GM12874 (cell line): ENCODE measurements around the gene GALT.

Experiments
- TF ChIP-seq, protein P1 (sequence below): IDR thresholded peaks from 2 replicates; pipeline ENCODE4 v1.5.1; 2011; ENCODE audit warnings: low read depth, mild to moderate bottlenecking, control low read depth, low read length, moderate library complexity; ENCODE audit not compliant: insufficient read depth

The GALT gene

DNA sequence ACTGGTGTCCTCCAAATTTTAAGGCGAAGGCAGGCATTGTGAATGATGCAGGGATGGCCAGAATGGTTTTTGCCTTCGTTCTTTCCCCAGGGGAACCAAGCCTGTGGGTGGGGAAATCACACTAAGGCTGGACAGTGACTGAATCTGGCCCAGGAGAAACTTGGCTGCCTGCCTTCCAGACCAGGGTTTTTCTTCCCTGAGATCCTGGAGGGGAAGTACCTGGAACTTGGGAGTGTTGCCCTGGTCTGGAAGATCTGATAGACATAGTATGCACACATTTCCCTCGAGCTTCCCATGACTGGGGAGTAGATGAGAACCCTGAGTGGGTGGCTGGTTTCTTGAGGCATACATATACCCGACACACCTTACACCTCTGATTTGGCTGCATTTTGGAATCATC is 4.8 kb downstream of the GALT start:
- TF ChIP-seq, protein P1, sequence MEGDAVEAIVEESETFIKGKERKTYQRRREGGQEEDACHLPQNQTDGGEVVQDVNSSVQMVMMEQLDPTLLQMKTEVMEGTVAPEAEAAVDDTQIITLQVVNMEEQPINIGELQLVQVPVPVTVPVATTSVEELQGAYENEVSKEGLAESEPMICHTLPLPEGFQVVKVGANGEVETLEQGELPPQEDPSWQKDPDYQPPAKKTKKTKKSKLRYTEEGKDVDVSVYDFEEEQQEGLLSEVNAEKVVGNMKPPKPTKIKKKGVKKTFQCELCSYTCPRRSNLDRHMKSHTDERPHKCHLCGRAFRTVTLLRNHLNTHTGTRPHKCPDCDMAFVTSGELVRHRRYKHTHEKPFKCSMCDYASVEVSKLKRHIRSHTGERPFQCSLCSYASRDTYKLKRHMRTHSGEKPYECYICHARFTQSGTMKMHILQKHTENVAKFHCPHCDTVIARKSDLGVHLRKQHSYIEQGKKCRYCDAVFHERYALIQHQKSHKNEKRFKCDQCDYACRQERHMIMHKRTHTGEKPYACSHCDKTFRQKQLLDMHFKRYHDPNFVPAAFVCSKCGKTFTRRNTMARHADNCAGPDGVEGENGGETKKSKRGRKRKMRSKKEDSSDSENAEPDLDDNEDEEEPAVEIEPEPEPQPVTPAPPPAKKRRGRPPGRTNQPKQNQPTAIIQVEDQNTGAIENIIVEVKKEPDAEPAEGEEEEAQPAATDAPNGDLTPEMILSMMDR: no peak

DNA sequence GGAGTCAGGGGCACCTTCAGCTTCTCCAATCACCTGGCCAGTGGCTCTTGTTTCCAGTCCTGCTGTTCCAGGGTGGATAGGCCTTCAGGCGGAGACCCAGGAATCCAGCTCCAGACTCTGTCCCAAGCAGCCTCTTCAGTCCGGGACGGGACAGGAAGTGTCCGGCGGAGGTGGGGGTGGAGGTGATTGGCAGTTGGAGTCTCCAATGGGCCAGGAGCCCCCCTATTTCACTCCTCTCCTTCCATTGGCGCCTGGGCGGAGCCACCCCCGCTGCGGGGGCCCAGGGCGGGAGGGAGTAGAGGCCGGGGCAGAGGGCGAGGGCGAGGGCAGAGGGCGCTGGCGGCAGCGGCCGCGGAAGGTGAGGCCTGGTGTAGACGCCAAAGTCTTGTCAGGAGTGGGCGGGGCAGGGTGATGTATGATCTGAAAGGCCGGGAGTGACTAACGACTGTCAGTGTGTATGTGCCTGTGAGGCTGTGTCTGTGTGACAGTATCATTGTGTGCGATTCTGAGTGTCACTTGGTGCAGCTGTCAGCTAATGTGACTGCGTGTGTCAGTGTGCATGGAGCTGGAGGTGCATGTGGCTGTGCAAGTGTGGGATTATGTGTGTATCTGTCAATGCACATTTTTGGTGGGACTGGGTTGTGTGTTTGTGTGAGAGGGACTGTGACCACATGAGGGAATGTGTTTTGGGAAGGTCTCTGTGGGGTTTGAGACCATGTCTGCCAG is 5.6 kb downstream of the GALT start, which contains the start of gene IL11RA:
TSS of gene IL11RA (plus strand) at position 310 of the 726 bp plus-strand sequence. CDS start 3,033 bp downstream, outside the sequence.
- TF ChIP-seq, protein P1: no peak

DNA sequence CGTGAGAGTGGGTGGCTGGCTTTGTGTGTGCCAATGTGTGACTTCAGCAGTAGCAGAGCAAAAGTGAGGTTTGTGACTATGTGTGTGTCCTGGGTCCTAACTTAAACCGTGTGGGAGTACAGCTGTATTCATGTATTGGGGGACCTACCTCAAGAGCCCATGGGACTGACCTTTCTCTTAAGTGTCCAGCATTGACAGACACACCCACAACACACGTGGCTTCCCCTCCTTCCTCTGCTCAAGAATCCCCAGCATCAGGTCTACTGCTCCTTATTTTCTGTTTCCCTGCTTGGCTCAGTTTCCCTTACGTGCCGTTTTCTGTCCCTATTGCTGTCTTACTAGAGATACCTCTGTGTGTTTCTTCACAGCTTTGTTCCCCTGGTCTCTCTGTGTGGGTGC is 6.1 kb downstream of the GALT start:
- TF ChIP-seq, protein P1: no peak

DNA sequence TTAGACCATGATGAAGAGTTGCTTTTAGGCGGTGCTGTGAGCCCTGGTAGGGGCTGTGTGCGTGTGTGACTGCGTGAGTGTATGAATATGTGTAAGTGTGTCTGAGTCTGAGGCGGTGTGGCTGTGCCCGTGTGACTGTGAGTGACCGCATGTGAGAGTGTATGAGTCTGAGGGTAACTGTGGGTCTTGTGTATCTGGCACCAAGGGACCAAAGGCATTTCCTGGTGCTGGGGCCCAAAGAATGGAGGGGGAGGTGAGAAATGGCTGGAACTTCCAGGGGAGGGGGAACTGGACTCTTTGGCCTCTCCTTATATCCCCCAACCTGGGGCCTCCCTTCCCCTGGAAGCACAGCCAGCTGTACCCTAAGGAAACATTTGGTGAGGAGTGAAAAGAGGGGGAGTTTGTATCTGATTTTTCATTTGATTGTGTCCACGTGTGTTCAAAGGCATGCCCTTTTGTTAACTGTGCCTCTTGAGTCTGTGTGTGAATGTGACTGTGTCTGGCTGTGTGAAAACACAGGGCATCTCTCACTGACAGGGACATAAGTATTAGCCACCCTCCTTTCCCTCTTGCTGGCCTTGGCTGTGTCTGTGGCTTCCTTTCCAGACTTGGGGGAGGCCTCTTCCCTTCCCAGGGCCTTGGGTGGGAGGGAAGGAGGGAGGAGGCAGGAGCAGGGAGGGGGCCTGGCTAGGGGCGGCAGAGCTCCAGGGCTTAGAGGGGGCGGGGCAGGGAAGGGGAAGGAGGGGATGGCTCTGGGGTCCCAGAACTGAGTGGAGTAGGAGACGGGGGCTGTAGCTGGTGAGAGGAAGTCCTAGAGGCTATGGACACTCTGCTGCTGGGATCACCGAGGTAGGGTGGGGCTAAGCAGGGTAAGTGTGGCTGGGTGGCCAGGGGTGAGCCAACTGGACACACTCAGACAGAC is 6.9 kb downstream of the GALT start:
- TF ChIP-seq, protein P1: no peak

DNA sequence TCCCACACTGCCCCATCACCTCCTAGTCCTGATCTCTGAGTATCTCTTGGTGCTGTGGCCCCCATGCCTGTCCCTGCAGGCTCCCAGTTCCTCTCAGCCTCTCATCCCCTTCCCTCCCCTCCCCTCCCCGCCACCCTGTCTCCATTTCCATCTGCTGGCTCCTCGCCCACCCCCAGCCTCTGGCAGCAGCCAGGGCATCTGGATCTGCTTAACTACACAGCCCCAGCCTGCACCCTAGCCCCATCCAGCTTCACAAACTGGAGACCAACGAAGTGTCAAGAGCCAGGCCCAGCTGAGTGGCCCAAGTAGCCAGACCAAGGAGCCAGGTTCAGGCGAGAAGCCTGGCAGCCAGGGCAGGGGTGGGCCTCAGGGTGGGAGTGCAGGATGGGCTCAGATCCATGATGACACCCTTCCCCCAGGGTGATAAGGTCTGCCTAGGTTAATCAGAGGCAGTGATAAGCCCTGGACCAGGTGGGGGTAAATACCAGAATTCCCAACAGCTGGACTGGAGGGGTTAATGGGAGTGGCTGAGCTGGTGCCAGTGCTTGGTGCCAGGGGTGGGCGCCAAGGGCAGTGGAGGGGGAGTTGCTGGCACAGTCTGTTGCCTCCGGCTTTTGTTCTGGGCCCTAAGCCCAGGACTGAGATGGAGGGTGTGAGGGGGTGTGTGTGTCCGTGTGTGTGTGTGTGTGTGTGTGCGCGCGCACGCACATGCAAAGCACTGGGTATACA is 8.0 kb downstream of the GALT start:
- TF ChIP-seq, protein P1: no peak

DNA sequence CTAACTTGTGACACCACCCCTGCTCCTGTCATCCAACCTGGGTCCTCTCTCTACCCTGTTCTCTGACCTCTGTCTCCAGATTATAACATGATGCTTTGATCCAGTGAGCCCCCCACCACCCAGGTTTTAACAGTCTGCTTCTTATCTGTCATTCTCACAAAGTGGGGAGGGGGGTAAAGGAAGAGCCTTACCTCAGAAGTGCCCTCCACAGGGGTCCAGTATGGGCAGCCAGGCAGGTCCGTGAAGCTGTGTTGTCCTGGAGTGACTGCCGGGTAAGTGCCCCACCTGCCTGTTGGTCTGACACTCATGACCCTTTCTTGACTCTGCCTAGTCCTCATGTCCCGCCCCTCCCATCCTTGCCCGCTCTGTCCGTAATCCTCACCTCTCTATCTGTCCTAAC is 8.9 kb downstream of the GALT start:
- TF ChIP-seq, protein P1: no peak

DNA sequence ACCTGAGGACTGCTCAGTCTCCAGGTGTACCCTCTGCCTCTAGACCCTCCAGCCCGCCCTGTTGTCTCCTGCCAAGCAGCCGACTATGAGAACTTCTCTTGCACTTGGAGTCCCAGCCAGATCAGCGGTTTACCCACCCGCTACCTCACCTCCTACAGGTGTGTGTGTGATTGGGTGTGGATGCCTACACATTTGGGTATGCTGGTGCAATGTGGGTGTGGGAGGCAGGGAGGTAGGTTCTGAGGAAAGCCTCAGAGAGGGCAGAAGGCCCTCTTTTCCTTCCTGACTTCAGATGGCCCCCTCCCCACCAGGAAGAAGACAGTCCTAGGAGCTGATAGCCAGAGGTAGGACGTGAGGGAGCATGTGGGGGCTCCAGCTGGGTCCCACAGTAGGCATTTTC is 10.5 kb downstream of the GALT start:
- TF ChIP-seq, protein P1: no peak
